Measurements from ENCODE around the gene DUSP1.

- TF ChIP-seq CTCF (optimal IDR thresholded peaks at IDR 0.05 in 1 of 3, IDR thresholded peaks at IDR 0.05 in 1 of 3, conservative IDR thresholded peaks at IDR 0.05 in 1 of 3; ENCODE audit: extremely low read depth in 1 of 3, insufficient read depth in 2 of 3, low read length in 3 of 3): no peak
- no peak for TF ChIP-seq EZH2 (IDR thresholded peaks at IDR 0.05; ENCODE audit: low read length)
Observed at GRCh38 chr5:172789687-172790495, 18.9 kb upstream of the DUSP1 start.
